ENCODE results near the gene JARID2.

DNA sequence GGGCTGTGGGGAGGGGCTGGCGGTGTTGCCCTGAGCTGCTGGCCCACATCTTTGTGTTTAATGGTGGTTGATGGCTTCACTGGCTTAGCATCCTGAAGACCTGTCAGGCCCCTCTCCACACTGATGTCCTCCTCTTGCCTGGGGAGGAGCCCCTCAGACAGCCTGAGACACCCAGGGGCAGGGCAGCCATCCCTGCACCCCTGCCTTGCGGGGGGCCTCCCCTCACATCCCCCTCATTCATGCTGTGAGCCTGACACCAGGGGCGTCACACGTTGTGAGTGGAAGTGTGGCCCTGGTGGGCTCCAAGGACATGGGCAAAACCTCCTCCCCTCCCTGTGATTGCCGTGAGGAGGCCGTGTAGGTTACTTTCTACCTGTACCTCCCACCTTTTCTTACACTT lies 264.3 kb downstream of the JARID2 start:
- TF ChIP-seq, protein P1, sequence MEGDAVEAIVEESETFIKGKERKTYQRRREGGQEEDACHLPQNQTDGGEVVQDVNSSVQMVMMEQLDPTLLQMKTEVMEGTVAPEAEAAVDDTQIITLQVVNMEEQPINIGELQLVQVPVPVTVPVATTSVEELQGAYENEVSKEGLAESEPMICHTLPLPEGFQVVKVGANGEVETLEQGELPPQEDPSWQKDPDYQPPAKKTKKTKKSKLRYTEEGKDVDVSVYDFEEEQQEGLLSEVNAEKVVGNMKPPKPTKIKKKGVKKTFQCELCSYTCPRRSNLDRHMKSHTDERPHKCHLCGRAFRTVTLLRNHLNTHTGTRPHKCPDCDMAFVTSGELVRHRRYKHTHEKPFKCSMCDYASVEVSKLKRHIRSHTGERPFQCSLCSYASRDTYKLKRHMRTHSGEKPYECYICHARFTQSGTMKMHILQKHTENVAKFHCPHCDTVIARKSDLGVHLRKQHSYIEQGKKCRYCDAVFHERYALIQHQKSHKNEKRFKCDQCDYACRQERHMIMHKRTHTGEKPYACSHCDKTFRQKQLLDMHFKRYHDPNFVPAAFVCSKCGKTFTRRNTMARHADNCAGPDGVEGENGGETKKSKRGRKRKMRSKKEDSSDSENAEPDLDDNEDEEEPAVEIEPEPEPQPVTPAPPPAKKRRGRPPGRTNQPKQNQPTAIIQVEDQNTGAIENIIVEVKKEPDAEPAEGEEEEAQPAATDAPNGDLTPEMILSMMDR (IDR thresholded peaks at IDR 0.05) = no peak
- no peak for TF ChIP-seq POLR2A (IDR thresholded peaks at IDR 0.05)
